Fibroblast of lung (primary cell): ENCODE results near the gene FRMD1. TPM values are rescaled to one million over a fixed set of nuclear protein-coding genes. Genes with fewer than 3 reads are reported as not detected.

Experiments
- DNase-seq, 2 donors: peaks; one replicate each; pipeline versions ENCODE4 v3.0.0 to v3.0.0-alpha.2; 2010; ENCODE audit warnings: low read depth in 2 of 2
- H2AFZ ChIP-seq: 2 replicates; pipeline ENCODE4 v1.5.1; 2012; ENCODE audit warnings: low read length, control low read depth, inconsistent platforms
- H3K27ac ChIP-seq: 2 replicates; pipeline ENCODE4 v1.5.1; 2011; ENCODE audit warnings: low read length, control low read depth; ENCODE audit not compliant: insufficient read depth
- H3K27me3 ChIP-seq: 2 replicates; pipeline ENCODE4 v1.5.1; 2011; ENCODE audit warnings: mild to moderate bottlenecking, low read length; ENCODE audit not compliant: control insufficient read depth, insufficient read depth
- H3K36me3 ChIP-seq: 2 replicates; pipeline ENCODE4 v1.5.1; 2011; ENCODE audit warnings: low read length; ENCODE audit not compliant: control insufficient read depth, insufficient read depth
- H3K4me1 ChIP-seq: 2 replicates; pipeline ENCODE4 v1.5.1; 2011; ENCODE audit warnings: low read length; ENCODE audit not compliant: control insufficient read depth, insufficient read depth; ENCODE audit errors: extremely low read depth
- H3K4me2 ChIP-seq: 2 replicates; pipeline ENCODE4 v1.5.1; 2011; ENCODE audit warnings: low read length, control low read depth; ENCODE audit not compliant: insufficient read depth; ENCODE audit errors: extremely low read depth
- H3K4me3 ChIP-seq, 4 experiments: fragments of 200-600 bp in 1 of 4; sonication (generic) in 1 of 4; replicated peaks in 1 of 4; 2 replicates each; pipeline ENCODE4 v1.5.1; 2011 to 2016; ENCODE audit warnings: low read length in 4 of 4, low read depth in 3 of 4, mild to moderate bottlenecking in 3 of 4, control low read depth in 2 of 4, inconsistent platforms in 1 of 4, mixed read lengths in 1 of 4; ENCODE audit not compliant: insufficient read depth in 1 of 4; ENCODE audit errors: control extremely low read depth in 1 of 4
- H3K79me2 ChIP-seq: 2 replicates; pipeline ENCODE4 v1.5.1; 2012; ENCODE audit warnings: mild to moderate bottlenecking, low read length, inconsistent platforms; ENCODE audit not compliant: control insufficient read depth, insufficient read depth
- H3K9ac ChIP-seq: 2 replicates; pipeline ENCODE4 v1.5.1; 2011; ENCODE audit warnings: mild to moderate bottlenecking, low read length, control low read depth; ENCODE audit not compliant: insufficient read depth
- H3K9me3 ChIP-seq: 2 replicates; pipeline ENCODE4 v1.5.1; 2012; ENCODE audit warnings: low read depth, low read length; ENCODE audit not compliant: control insufficient read depth, insufficient read depth
- H4K20me1 ChIP-seq: 2 replicates; pipeline ENCODE4 v1.5.1; 2011; ENCODE audit warnings: low read length; ENCODE audit not compliant: control insufficient read depth, insufficient read depth; ENCODE audit errors: extremely low read depth
- CTCF ChIP-seq, 2 donors: IDR thresholded peaks in 1 of 2; conservative IDR thresholded peaks in 1 of 2; 1 replicate in 1 of 2; 2 replicates in 1 of 2; pipeline ENCODE4 v1.5.1; 2011 to 2012; ENCODE audit warnings: low read length in 2 of 2, control low read depth in 1 of 2, inconsistent platforms in 1 of 2, low read depth in 1 of 2, mild to moderate bottlenecking in 1 of 2
- EZH2 ChIP-seq: IDR thresholded peaks from 2 replicates; pipeline ENCODE4 v1.5.1; 2012; ENCODE audit warnings: low read length, control low read depth, mild to moderate bottlenecking; ENCODE audit errors: missing control alignments
- polyA plus RNA-seq, 2 donors: library from polyadenylated mRNA; depleted of rRNA in 1 of 2; stranded (reverse) in 1 of 2; unstranded in 1 of 2; fragments of >200 nt; gene quantifications; 2 replicates each; pipeline ENCODE4 v1.2.1, GENCODE V29; 2011 to 2012; ENCODE audit warnings: missing spikeins in 1 of 2
- total RNA-seq: library from RNA; depleted of rRNA; stranded (reverse); fragments of >200 nt; gene quantifications from 2 replicates; pipeline ENCODE4 v1.2.1, GENCODE V29; 2014

Gene FRMD1
- total and polyA plus RNA-seq, 2 donors (not counting 1 experiment from before 2014, with no cell fraction given): not detected

DNA sequence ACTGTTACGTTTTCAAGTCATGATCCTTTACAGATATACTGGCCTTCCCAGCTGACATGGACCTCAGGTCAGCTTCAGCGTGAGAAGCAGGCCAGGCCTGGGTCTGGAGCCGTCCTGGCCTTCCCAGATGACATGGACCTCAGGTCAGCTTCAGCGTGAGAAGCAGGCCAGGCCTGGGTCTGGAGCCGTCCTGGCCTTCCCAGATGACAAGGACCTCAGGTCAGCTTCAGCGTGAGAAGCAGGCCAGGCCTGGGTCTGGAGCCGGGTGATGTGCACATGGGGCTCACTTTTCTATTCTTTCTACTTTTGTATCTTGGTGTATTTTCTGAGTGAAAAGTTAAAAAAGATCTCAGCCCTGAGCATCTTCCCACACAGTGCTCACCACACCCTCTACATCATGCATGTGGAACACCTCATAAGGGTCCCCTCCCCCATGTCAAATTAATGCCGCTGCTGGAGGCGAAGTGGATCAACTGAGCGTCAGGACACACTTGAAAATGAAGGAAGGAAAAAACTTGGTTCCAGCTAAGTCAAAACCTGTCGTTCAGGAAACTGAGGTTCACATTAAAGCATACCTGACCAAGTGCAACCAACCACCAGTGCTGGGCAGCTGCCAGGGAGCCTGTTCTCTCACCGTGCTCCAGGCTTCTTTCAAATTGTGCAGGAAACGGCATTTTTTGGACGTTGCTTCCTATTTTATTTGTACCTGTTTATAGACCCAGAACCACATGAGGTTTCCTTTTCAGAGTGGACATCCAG, 49.4 kb downstream of the FRMD1 start:
- H3K36me3 ChIP-seq: no peaks in the 10 kb centered on the region
- no peaks in the 10 kb centered on the region for H4K20me1 ChIP-seq
- no peak overlapping the region for H3K9ac ChIP-seq
- H3K4me1 ChIP-seq: peaks cover 8% of the 10 kb centered on the region
- H2AFZ ChIP-seq: no peak overlapping the region
- DNase-seq: no peak
- no peaks in the 10 kb centered on the region for H3K79me2 ChIP-seq
- no peak overlapping the region for H3K27ac ChIP-seq
- no peak overlapping the region for H3K4me3 ChIP-seq
- H3K4me2 ChIP-seq: no peak overlapping the region
- no peak for TF ChIP-seq EZH2
- TF ChIP-seq CTCF (conservative IDR thresholded peaks at IDR 0.05 in 1 of 2, IDR thresholded peaks at IDR 0.05 in 1 of 2; ENCODE audit: low read depth in 1 of 2, low read length in 2 of 2): no peak
- H3K27me3 ChIP-seq: no peaks in the 10 kb centered on the region
- H3K9me3 ChIP-seq: no peaks in the 10 kb centered on the region

DNA sequence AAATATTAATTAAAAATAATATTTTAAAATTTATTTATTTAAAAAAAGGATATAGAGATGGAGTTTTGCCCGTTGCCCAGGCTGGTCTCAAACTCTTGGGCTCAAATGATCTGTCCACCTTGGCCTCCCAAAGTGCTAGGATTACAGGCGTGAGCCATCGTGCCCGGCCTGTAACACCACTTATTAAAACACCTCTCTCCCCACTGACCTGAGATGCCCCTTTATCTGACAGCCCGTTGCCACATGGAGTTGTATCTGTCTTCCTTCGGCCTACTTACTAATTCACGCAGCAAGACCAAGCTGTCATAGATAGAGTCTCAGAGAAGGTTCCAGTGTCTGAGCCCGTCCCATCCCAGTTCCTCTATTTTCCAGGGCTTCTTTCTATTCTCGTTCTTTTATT, 50.8 kb downstream of the FRMD1 start:
- no peak for DNase-seq
- H3K27me3 ChIP-seq: no peaks in the 10 kb centered on the region
- H3K4me3 ChIP-seq: no peak overlapping the region
- no peaks in the 10 kb centered on the region for H3K79me2 ChIP-seq
- H2AFZ ChIP-seq: no peak overlapping the region
- H3K4me1 ChIP-seq: peaks cover 8% of the 10 kb centered on the region
- no peak overlapping the region for H3K27ac ChIP-seq
- H3K9me3 ChIP-seq: no peaks in the 10 kb centered on the region
- H3K36me3 ChIP-seq: no peaks in the 10 kb centered on the region
- no peak overlapping the region for H3K4me2 ChIP-seq
- no peaks in the 10 kb centered on the region for H4K20me1 ChIP-seq
- TF ChIP-seq EZH2 (no peak), CTCF (conservative IDR thresholded peaks at IDR 0.05 in 1 of 2, IDR thresholded peaks at IDR 0.05 in 1 of 2; ENCODE audit: low read depth in 1 of 2, low read length in 2 of 2) (no peak)
- no peak overlapping the region for H3K9ac ChIP-seq

DNA sequence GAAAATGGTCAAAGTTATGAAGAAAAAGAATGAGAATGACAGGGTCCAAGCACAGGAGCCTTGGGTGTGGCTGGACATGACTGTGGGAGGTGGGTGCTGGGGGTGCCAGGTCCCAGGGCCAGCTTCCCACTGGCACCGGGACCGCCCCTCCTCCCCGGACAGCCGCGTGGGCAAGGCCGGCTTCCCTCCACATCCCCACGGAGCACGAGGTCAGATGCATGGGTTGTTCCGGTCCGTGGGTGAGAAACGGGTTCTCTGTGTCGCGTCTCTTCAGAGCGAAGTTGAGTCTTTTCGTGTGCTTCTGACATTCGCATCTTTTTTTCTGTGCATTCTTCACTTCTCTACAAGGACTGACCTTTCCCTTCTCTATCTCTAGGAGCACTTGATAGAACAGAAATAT, 51.5 kb downstream of the FRMD1 start:
- no peak for DNase-seq
- Histone ChIP-seq H3K27me3 (no peaks in the 10 kb centered on the region), H2AFZ (no peak overlapping the region), H3K79me2 (no peaks in the 10 kb centered on the region), H4K20me1 (no peaks in the 10 kb centered on the region), H3K4me1 (peaks cover 8% of the 10 kb centered on the region), H3K4me2 (no peak overlapping the region), H3K27ac (no peak overlapping the region), H3K36me3 (no peaks in the 10 kb centered on the region), H3K9ac (no peak overlapping the region), H3K4me3 (no peak overlapping the region), H3K9me3 (no peaks in the 10 kb centered on the region)
- no peak for TF ChIP-seq EZH2
- no peak for TF ChIP-seq CTCF (conservative IDR thresholded peaks at IDR 0.05 in 1 of 2, IDR thresholded peaks at IDR 0.05 in 1 of 2; ENCODE audit: low read depth in 1 of 2, low read length in 2 of 2)
